ENCODE results near the gene DHRS7. TPM values are rescaled to one million over a fixed set of nuclear protein-coding genes. Genes with fewer than 3 reads are reported as not detected.

DHRS7 gene
- total RNA-seq, 1 donor from 2014 or later, result 43.6 TPM

DNA sequence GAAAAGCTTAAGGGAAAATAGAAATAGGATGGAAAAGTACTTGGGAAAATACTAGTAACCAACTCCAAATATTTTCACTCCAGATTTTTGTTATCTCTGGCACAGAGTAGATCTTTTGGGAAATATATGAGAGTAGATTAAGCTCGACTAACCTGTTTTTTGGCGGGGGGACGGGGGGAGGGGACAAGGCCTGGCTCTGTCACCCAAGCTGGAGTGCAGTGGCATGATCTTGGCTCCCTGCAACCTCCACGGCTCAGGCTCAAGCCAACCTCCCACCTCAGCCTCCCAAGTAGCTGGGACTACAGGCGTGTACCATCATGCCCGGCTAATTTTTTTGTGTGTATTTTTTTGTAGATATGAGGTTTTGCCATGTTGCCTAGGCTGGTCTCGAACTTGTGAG, 4.8 kb downstream of the DHRS7 start:
- Mint-ChIP-seq H3K4me3 (no peak overlapping the region), H3K9me3 (no peaks in the 10 kb centered on the region), H3K36me3 (ENCODE audit: low read depth) (peaks cover 16% of the 10 kb centered on the region), H3K27ac (no peak overlapping the region), H3K4me1 (ENCODE audit: low read depth) (peaks cover 34% of the 10 kb centered on the region), H3K27me3 (ENCODE audit: insufficient read depth) (no peaks in the 10 kb centered on the region)
- intact Hi-C loops (cut with micrococcal nuclease), result no loop called here
- no peak for DNase-seq (ENCODE audit: low spot score)

DNA sequence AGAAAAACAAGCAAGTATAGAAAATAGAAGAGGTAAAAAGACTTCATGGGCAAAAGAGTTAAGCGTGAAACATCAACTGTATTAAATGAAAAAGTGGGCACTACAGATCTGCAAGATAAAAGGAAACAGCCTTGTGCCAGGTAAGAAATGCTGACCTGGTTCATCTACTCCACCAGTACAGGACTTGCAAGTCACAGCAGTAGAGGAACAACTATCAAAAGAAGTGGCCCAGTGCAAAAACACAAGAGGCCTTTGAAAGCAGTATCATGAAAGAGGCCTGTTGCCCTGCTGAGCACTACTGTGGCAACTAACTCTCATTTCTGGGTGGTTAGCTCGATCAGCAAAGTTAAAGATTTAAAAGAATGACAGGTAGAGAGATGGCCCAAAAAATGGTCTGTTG, 10.5 kb downstream of the DHRS7 start:
- intact Hi-C loops (cut with micrococcal nuclease), result loop anchor here (10.0 kb wide), 1 partner anchor 970 kb away; the partner anchor contains the start of gene DAAM1
- Mint-ChIP-seq H3K4me3 (no peak overlapping the region), H3K4me1 (ENCODE audit: low read depth) (peaks cover 56% of the 10 kb centered on the region), H3K27me3 (ENCODE audit: insufficient read depth) (no peaks in the 10 kb centered on the region), H3K27ac (peak overlapping the region; percentile 0), H3K9me3 (no peaks in the 10 kb centered on the region), H3K36me3 (ENCODE audit: low read depth) (peaks cover 35% of the 10 kb centered on the region)
- no peak for DNase-seq (ENCODE audit: low spot score)

DNA sequence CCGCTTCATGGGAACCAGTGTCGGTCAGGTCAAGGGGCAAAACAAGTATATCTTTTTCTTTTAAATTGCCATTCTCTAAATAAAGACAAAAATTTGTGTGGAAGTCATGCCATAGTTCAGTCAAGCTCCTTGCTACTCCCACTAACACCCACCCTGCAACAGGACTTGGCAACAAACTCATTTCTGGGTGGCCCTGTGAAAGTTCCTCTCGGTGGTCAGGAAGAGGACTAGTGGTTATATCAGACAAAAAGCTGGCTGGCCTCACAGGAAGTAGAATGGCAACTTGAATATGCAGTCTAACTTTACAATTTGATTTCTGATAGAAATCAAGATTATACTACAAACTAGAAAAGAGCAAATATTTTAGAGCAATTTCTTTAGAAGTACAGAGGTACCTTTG, 11.2 kb downstream of the DHRS7 start:
- no peaks in the 10 kb centered on the region for H3K9me3 Mint-ChIP-seq
- H3K27me3 Mint-ChIP-seq (ENCODE audit: insufficient read depth), result no peaks in the 10 kb centered on the region
- peaks cover 51% of the 10 kb centered on the region for H3K4me1 Mint-ChIP-seq (ENCODE audit: low read depth)
- intact Hi-C loops (cut with micrococcal nuclease), result loop anchor here (10.0 kb wide), 1 partner anchor 969 kb away; the partner anchor contains the start of gene DAAM1
- no peak overlapping the region for H3K27ac Mint-ChIP-seq
- no peak overlapping the region for H3K4me3 Mint-ChIP-seq
- no peak for DNase-seq (ENCODE audit: low spot score)
- peaks cover 40% of the 10 kb centered on the region for H3K36me3 Mint-ChIP-seq (ENCODE audit: low read depth)

DNA sequence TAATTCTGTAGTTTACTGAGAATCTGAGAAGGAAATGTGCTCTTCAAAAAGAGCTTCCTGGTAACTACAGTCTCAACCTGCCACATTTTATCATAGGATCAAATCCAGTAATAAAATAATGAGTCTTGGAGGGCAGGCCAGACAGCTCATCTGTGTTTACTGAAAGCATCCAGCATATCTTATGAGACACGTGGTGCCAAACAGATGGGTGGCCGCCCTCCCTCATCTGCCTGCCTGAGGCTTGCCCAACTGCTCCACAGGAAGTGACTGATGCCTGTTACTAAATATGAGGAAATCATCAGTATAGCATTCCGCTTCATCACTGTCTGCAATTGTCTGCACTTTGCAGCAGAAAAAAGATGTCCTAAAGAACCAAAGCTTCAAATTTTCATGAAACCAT, 13.5 kb downstream of the DHRS7 start:
- intact Hi-C loops (cut with micrococcal nuclease), result loop anchor here (1.0 to 10.0 kb wide), 4 partner anchors 33 to 967 kb away; partner anchors contain the start of genes DAAM1 and PCNX4
- H3K27me3 Mint-ChIP-seq (ENCODE audit: insufficient read depth), result no peaks in the 10 kb centered on the region
- H3K4me3 Mint-ChIP-seq, result peak overlapping the region; percentile 26
- peaks cover 48% of the 10 kb centered on the region for H3K36me3 Mint-ChIP-seq (ENCODE audit: low read depth)
- peak overlapping the region; percentile 87 for H3K27ac Mint-ChIP-seq
- no peaks in the 10 kb centered on the region for H3K9me3 Mint-ChIP-seq
- H3K4me1 Mint-ChIP-seq (ENCODE audit: low read depth), result peaks cover 42% of the 10 kb centered on the region
- DNase-seq (ENCODE audit: low spot score), result peak; percentile 50

DNA sequence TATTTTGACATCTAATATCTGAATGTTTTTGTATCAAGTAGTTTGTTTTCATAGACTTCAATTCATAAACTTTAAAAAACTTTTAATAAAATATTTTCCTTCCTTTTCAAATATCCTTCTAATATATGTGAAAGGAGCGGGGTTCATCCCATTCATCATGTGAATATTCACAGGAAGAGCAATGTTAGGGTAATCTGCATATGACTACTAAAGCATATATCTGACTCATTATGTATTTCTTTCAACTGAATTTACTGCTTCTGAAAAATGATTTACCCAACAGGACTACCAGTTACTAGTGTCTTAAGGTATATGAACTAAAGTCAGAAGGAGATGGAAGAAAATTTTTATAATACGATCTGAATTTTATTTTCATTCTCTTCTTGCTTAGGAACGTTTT, 30.5 kb downstream of the DHRS7 start:
- no peak for DNase-seq (ENCODE audit: low spot score)
- H3K27ac Mint-ChIP-seq, result no peak overlapping the region
- no peaks in the 10 kb centered on the region for H3K27me3 Mint-ChIP-seq (ENCODE audit: insufficient read depth)
- H3K4me3 Mint-ChIP-seq, result no peak overlapping the region
- H3K36me3 Mint-ChIP-seq (ENCODE audit: low read depth), result peaks cover 33% of the 10 kb centered on the region
- intact Hi-C loops (cut with micrococcal nuclease), result no loop called here
- H3K9me3 Mint-ChIP-seq, result no peaks in the 10 kb centered on the region
- H3K4me1 Mint-ChIP-seq (ENCODE audit: low read depth), result peaks cover 9% of the 10 kb centered on the region

DNA sequence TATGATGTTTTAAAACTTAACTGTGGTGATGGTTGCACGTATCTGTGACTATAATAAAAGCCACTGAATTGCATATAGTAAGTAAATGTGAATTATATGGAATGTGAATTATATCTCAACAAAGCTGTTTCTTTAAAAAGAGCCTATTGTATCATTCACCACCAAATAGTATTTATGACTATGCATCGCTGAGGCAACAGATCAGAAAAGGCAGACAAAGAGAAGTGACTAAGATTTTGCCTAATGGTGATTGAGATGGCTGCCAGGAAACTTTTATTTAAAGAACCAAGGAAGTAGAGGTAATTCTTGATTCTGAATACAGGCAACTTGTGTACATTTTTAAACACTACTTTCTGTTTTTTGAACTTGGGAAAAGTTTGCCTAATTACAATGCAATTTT, 31.7 kb downstream of the DHRS7 start:
- H3K27me3 Mint-ChIP-seq (ENCODE audit: insufficient read depth), result no peaks in the 10 kb centered on the region
- DNase-seq (ENCODE audit: low spot score), result no peak
- H3K27ac Mint-ChIP-seq, result no peak overlapping the region
- H3K36me3 Mint-ChIP-seq (ENCODE audit: low read depth), result peaks cover 38% of the 10 kb centered on the region
- H3K4me3 Mint-ChIP-seq, result no peak overlapping the region
- intact Hi-C loops (cut with micrococcal nuclease), result no loop called here
- H3K9me3 Mint-ChIP-seq, result no peaks in the 10 kb centered on the region
- peaks cover 9% of the 10 kb centered on the region for H3K4me1 Mint-ChIP-seq (ENCODE audit: low read depth)

DNA sequence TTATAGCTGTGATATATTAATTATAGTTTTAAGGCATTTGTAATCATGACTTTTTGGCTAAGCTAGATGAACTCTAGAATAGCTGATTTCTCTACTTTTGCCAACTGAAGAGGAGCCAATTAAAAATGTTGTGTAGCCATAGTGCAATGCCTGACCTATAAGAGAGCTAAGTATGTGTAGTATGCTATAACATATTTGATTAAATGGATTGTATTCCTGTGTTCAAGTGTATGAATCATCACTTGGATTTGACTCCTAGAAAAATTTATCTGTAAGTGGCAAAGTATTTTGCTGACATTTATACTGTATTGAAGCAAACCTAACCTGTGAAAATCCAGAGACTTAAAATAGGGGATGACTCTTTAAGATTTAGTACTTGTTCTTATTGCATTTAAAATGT, 39.3 kb downstream of the DHRS7 start:
- Mint-ChIP-seq H3K27me3 (ENCODE audit: insufficient read depth) (no peaks in the 10 kb centered on the region), H3K9me3 (no peaks in the 10 kb centered on the region), H3K4me1 (ENCODE audit: low read depth) (peaks cover 7% of the 10 kb centered on the region), H3K27ac (no peak overlapping the region), H3K36me3 (ENCODE audit: low read depth) (peaks cover 66% of the 10 kb centered on the region), H3K4me3 (no peak overlapping the region)
- intact Hi-C loops (cut with micrococcal nuclease), result no loop called here
- no peak for DNase-seq (ENCODE audit: low spot score)

DNA sequence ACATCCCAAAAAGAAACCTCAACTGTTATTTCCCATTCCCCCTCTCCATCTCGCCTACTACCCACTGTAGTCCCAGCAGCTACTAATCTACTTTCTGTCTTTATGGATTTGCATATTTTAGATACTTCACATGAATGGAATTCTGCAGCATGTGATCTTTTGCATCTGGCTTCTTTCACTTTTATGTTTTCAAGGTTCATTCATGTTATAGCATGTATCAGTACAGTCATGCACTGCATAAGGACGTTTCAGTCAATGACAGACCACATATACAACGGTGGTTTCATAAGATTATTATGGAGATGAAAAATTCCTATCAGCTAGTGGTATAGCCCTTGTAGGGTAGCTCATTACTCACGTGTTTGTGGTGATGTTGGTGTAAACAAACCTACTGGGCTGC, 49.0 kb downstream of the DHRS7 start:
- Mint-ChIP-seq H3K9me3 (no peaks in the 10 kb centered on the region), H3K4me3 (no peak overlapping the region), H3K27ac (no peak overlapping the region), H3K4me1 (ENCODE audit: low read depth) (peaks cover 13% of the 10 kb centered on the region), H3K27me3 (ENCODE audit: insufficient read depth) (no peaks in the 10 kb centered on the region), H3K36me3 (ENCODE audit: low read depth) (peaks cover 31% of the 10 kb centered on the region)
- no peak for DNase-seq (ENCODE audit: low spot score)
- intact Hi-C loops (cut with micrococcal nuclease), result no loop called here

DNA sequence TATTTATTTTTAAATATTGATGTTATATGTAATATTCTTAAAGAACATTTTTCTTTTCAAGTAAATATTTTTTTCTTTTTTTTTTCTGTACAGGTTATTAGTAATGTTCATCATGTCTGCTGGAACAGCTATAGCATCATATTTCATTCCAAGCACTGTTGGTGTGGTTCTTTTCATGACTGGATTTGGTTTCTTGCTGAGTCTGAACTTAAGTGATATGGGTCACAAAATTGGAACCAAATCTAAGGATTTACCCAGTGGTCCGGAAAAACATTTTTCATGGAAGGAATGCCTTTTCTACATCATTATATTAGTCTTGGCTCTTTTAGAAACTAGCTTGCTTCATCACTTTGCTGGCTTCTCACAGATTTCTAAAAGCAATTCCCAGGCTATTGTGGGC, 50.3 kb downstream of the DHRS7 start:
- no peak for DNase-seq (ENCODE audit: low spot score)
- intact Hi-C loops (cut with micrococcal nuclease), result no loop called here
- H3K27ac Mint-ChIP-seq, result no peak overlapping the region
- H3K9me3 Mint-ChIP-seq, result no peaks in the 10 kb centered on the region
- no peaks in the 10 kb centered on the region for H3K27me3 Mint-ChIP-seq (ENCODE audit: insufficient read depth)
- H3K4me3 Mint-ChIP-seq, result no peak overlapping the region
- H3K4me1 Mint-ChIP-seq (ENCODE audit: low read depth), result peaks cover 23% of the 10 kb centered on the region
- H3K36me3 Mint-ChIP-seq (ENCODE audit: low read depth), result peaks cover 30% of the 10 kb centered on the region

DNA sequence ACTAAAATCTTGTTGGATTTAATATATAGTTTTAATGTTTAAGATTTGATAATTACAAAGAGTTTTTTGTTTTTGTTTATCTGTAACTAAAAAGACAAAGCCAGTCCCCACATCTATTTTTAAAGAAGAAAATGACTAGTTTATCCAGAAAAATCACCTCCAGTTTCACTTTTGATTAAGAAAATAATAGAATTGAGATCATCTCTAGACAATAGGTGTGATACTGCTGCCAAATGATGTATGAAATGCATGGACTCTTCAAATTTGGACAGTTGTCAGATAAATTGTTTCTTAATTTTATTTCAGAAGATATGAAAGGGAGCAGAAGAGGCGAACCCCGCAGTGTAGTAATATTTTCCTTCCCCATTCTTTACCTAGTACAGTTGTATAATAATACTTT, 53.5 kb downstream of the DHRS7 start:
- Mint-ChIP-seq H3K4me1 (ENCODE audit: low read depth) (peaks cover 31% of the 10 kb centered on the region), H3K27me3 (ENCODE audit: insufficient read depth) (no peaks in the 10 kb centered on the region), H3K27ac (no peak overlapping the region), H3K4me3 (no peak overlapping the region), H3K9me3 (no peaks in the 10 kb centered on the region), H3K36me3 (ENCODE audit: low read depth) (peaks cover 26% of the 10 kb centered on the region)
- DNase-seq (ENCODE audit: low spot score), result no peak
- intact Hi-C loops (cut with micrococcal nuclease), result no loop called here

DNA sequence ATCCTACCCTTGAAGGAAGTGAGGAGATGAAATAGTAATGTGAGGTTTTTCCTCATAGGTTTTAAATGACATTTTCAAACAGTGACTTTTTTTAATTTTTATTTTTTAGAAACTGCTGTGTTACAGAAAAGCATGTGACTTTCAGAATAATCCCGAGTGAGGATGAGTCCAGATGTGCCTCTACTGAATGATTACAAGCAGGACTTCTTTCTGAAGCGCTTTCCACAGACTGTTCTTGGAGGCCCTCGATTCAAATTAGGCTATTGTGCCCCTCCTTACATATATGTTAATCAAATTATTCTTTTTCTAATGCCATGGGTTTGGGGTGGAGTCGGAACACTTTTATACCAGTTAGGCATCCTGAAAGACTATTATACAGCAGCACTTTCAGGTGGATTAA, 57.7 kb downstream of the DHRS7 start:
- H3K36me3 Mint-ChIP-seq (ENCODE audit: low read depth), result peaks cover 26% of the 10 kb centered on the region
- no peaks in the 10 kb centered on the region for H3K9me3 Mint-ChIP-seq
- H3K4me3 Mint-ChIP-seq, result no peak overlapping the region
- no peaks in the 10 kb centered on the region for H3K27me3 Mint-ChIP-seq (ENCODE audit: insufficient read depth)
- DNase-seq (ENCODE audit: low spot score), result no peak
- peaks cover 32% of the 10 kb centered on the region for H3K4me1 Mint-ChIP-seq (ENCODE audit: low read depth)
- H3K27ac Mint-ChIP-seq, result no peak overlapping the region
- intact Hi-C loops (cut with micrococcal nuclease), result no loop called here

DNA sequence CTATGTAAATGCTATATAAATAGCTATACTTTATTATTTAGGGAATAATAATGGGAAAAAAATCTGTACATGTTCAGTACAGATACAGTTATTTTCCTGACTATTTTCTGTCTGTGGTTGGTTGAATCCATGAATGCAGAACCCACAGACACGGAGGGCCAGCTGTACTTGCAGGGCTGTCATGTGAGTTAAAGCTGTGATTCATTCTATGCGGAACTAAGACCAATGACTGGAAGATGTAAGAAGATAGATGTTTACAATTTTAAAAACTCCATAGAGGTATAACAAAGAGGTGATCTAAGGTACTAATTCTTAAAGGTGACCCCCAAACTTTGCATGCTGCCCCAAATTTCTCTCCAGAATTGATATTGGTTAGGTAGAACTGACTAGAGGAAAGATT, 58.9 kb downstream of the DHRS7 start:
- H3K27ac Mint-ChIP-seq, result no peak overlapping the region
- H3K27me3 Mint-ChIP-seq (ENCODE audit: insufficient read depth), result no peaks in the 10 kb centered on the region
- peaks cover 31% of the 10 kb centered on the region for H3K36me3 Mint-ChIP-seq (ENCODE audit: low read depth)
- intact Hi-C loops (cut with micrococcal nuclease), result no loop called here
- peaks cover 33% of the 10 kb centered on the region for H3K4me1 Mint-ChIP-seq (ENCODE audit: low read depth)
- no peaks in the 10 kb centered on the region for H3K9me3 Mint-ChIP-seq
- no peak overlapping the region for H3K4me3 Mint-ChIP-seq
- DNase-seq (ENCODE audit: low spot score), result no peak

DNA sequence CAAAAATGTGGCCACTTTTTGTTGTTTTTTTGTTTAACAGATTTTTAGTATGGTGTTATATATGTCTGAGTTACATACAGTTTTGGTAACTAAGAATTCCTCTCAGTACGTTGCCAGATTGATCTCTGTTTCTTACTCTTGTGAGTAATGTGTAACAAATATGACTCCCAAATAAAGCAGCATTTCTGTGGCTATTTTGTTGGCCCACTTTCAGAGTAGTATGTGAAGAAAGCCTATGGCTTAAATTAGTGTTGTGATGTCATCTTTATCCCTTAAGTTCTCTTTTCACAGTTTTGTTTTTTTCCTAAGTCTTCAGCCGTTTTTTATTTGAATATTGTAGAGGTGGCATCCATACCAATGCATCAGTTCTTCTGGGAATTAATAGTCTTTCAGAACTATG, 62.8 kb downstream of the DHRS7 start:
- peaks cover 28% of the 10 kb centered on the region for H3K4me1 Mint-ChIP-seq (ENCODE audit: low read depth)
- H3K27ac Mint-ChIP-seq, result no peak overlapping the region

DNA sequence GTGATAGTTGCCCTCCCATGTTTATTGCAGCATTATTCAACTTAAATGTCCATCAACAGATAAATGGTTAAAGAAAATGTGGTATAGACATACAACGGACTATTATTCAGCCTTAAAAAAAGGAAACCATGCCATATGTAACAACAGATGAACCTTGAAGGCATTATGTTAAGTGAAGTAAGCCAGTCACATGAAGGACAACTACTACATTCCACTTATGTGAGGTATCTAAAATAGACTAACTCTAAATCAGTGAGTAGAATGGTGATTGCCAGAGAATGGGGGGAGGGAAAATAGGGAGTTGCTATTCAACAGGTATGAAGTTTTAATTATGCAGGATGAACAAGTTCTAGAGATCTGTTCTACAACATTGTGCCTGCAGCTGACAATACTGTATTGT, 63.4 kb downstream of the DHRS7 start:
- peaks cover 28% of the 10 kb centered on the region for H3K4me1 Mint-ChIP-seq (ENCODE audit: low read depth)
- H3K36me3 Mint-ChIP-seq (ENCODE audit: low read depth), result peaks cover 32% of the 10 kb centered on the region
- H3K4me3 Mint-ChIP-seq, result no peak overlapping the region
- no peak overlapping the region for H3K27ac Mint-ChIP-seq
- no peaks in the 10 kb centered on the region for H3K9me3 Mint-ChIP-seq
- intact Hi-C loops (cut with micrococcal nuclease), result no loop called here
- DNase-seq (ENCODE audit: low spot score), result no peak
- no peaks in the 10 kb centered on the region for H3K27me3 Mint-ChIP-seq (ENCODE audit: insufficient read depth)

More for the DNA sequence above, 62.8 kb downstream of the DHRS7 start:
- intact Hi-C loops (cut with micrococcal nuclease), result no loop called here
- Mint-ChIP-seq H3K9me3 (no peaks in the 10 kb centered on the region), H3K27me3 (ENCODE audit: insufficient read depth) (no peaks in the 10 kb centered on the region), H3K4me3 (no peak overlapping the region), H3K36me3 (ENCODE audit: low read depth) (peaks cover 28% of the 10 kb centered on the region)
- DNase-seq (ENCODE audit: low spot score), result no peak
